Fibroblast of lung (primary cell): ENCODE data around the gene RNF20. TPM values are rescaled to one million over a fixed set of nuclear protein-coding genes. Genes with fewer than 3 reads are reported as not detected.

Experiments used
- DNase-seq, 2 donors: peaks; one replicate each; pipeline versions ENCODE4 v3.0.0 to v3.0.0-alpha.2; 2010; ENCODE audit warnings: low read depth in 2 of 2
- H2AFZ ChIP-seq: 2 replicates; pipeline ENCODE4 v1.5.1; 2012; ENCODE audit warnings: low read length, control low read depth, inconsistent platforms
- H3K27ac ChIP-seq: 2 replicates; pipeline ENCODE4 v1.5.1; 2011; ENCODE audit warnings: low read length, control low read depth; ENCODE audit not compliant: insufficient read depth
- H3K27me3 ChIP-seq: 2 replicates; pipeline ENCODE4 v1.5.1; 2011; ENCODE audit warnings: mild to moderate bottlenecking, low read length; ENCODE audit not compliant: control insufficient read depth, insufficient read depth
- H3K36me3 ChIP-seq: 2 replicates; pipeline ENCODE4 v1.5.1; 2011; ENCODE audit warnings: low read length; ENCODE audit not compliant: control insufficient read depth, insufficient read depth
- H3K4me1 ChIP-seq: 2 replicates; pipeline ENCODE4 v1.5.1; 2011; ENCODE audit warnings: low read length; ENCODE audit not compliant: control insufficient read depth, insufficient read depth; ENCODE audit errors: extremely low read depth
- H3K4me2 ChIP-seq: 2 replicates; pipeline ENCODE4 v1.5.1; 2011; ENCODE audit warnings: low read length, control low read depth; ENCODE audit not compliant: insufficient read depth; ENCODE audit errors: extremely low read depth
- H3K4me3 ChIP-seq, 4 experiments: fragments of 200-600 bp in 1 of 4; sonication (generic) in 1 of 4; replicated peaks in 1 of 4; 2 replicates each; pipeline ENCODE4 v1.5.1; 2011 to 2016; ENCODE audit warnings: low read length in 4 of 4, low read depth in 3 of 4, mild to moderate bottlenecking in 3 of 4, control low read depth in 2 of 4, inconsistent platforms in 1 of 4, mixed read lengths in 1 of 4; ENCODE audit not compliant: insufficient read depth in 1 of 4; ENCODE audit errors: control extremely low read depth in 1 of 4
- H3K79me2 ChIP-seq: 2 replicates; pipeline ENCODE4 v1.5.1; 2012; ENCODE audit warnings: mild to moderate bottlenecking, low read length, inconsistent platforms; ENCODE audit not compliant: control insufficient read depth, insufficient read depth
- H3K9ac ChIP-seq: 2 replicates; pipeline ENCODE4 v1.5.1; 2011; ENCODE audit warnings: mild to moderate bottlenecking, low read length, control low read depth; ENCODE audit not compliant: insufficient read depth
- H3K9me3 ChIP-seq: 2 replicates; pipeline ENCODE4 v1.5.1; 2012; ENCODE audit warnings: low read depth, low read length; ENCODE audit not compliant: control insufficient read depth, insufficient read depth
- H4K20me1 ChIP-seq: 2 replicates; pipeline ENCODE4 v1.5.1; 2011; ENCODE audit warnings: low read length; ENCODE audit not compliant: control insufficient read depth, insufficient read depth; ENCODE audit errors: extremely low read depth
- CTCF ChIP-seq, 2 donors: IDR thresholded peaks in 1 of 2; conservative IDR thresholded peaks in 1 of 2; 1 replicate in 1 of 2; 2 replicates in 1 of 2; pipeline ENCODE4 v1.5.1; 2011 to 2012; ENCODE audit warnings: low read length in 2 of 2, control low read depth in 1 of 2, inconsistent platforms in 1 of 2, low read depth in 1 of 2, mild to moderate bottlenecking in 1 of 2
- EZH2 ChIP-seq: IDR thresholded peaks from 2 replicates; pipeline ENCODE4 v1.5.1; 2012; ENCODE audit warnings: low read length, control low read depth, mild to moderate bottlenecking; ENCODE audit errors: missing control alignments
- polyA plus RNA-seq, 2 donors: library from polyadenylated mRNA; depleted of rRNA in 1 of 2; stranded (reverse) in 1 of 2; unstranded in 1 of 2; fragments of >200 nt; gene quantifications; 2 replicates each; pipeline ENCODE4 v1.2.1, GENCODE V29; 2011 to 2012; ENCODE audit warnings: missing spikeins in 1 of 2
- total RNA-seq: library from RNA; depleted of rRNA; stranded (reverse); fragments of >200 nt; gene quantifications from 2 replicates; pipeline ENCODE4 v1.2.1, GENCODE V29; 2014

Gene RNF20
- total and polyA plus RNA-seq, 2 donors (not counting 1 experiment from before 2014, with no cell fraction given): 23.0 to 29.6 TPM

DNA sequence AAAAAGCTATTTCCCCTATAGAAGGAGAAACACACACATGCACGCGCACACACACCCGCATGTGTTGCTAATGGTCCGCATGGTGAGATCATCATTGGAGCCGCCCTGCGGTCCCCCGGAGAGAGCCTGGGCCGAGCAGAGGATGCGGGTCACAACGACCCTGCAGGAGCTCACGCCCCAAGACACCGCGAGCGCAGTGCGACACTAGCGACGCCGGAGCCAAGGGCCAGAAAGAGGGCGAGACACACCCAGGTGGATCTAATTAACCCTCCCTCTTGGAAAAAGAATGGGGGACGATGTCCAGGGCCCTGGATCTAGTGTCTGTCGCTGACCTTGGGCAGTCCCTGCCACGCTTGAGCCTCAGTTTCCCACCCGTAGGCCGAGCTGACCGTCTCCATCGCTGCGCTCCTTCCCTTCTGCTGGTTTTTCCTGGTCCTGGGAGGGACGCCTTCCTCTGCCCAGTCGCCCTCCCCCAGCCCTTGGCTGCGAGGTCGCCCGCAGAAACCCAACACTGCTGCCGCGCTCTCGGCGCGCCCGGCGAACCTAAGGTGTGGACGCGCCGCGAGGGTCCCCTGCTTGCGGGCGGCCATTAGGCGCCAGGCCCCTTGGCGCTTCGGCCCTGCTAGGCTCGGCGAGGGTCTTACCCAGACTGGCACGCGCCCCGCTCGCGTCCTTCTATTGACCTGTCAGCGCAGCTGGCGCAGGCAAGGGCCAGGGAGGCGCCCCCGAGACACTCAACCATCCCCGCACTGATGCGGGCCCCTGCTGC is 47.5 kb upstream of the RNF20 start:
- H3K4me2 ChIP-seq: peak overlapping the region; percentile 78
- peak overlapping the region; percentile 75 for H2AFZ ChIP-seq
- H3K79me2 ChIP-seq: no peaks in the 10 kb centered on the region
- H3K4me3 ChIP-seq: peak overlapping the region; percentile 6 to 72 (median 58)
- no peak overlapping the region for H3K27ac ChIP-seq
- H3K4me1 ChIP-seq: no peaks in the 10 kb centered on the region
- no peaks in the 10 kb centered on the region for H3K9me3 ChIP-seq
- peaks cover 7% of the 10 kb centered on the region for H3K27me3 ChIP-seq
- no peaks in the 10 kb centered on the region for H3K36me3 ChIP-seq
- no peaks in the 10 kb centered on the region for H4K20me1 ChIP-seq
- H3K9ac ChIP-seq: peak overlapping the region; percentile 35
- peak; percentile 45 to 46 for DNase-seq
- TF ChIP-seq CTCF (conservative IDR thresholded peaks at IDR 0.05 in 1 of 2, IDR thresholded peaks at IDR 0.05 in 1 of 2; ENCODE audit: low read depth in 1 of 2, low read length in 2 of 2): no peak
- no peak for TF ChIP-seq EZH2

- peak overlapping the region; percentile 75 for H2AFZ ChIP-seq
- H3K79me2 ChIP-seq: no peaks in the 10 kb centered on the region
- peak in 1 of 2 donors; percentile 34 for TF ChIP-seq CTCF (conservative IDR thresholded peaks at IDR 0.05 in 1 of 2, IDR thresholded peaks at IDR 0.05 in 1 of 2; ENCODE audit: low read depth in 1 of 2, low read length in 2 of 2)
- TF ChIP-seq EZH2: no peak
- no peaks in the 10 kb centered on the region for H3K4me1 ChIP-seq
- H4K20me1 ChIP-seq: no peaks in the 10 kb centered on the region
- H3K9ac ChIP-seq: peak overlapping the region; percentile 48
- peaks cover 7% of the 10 kb centered on the region for H3K27me3 ChIP-seq
- H3K4me2 ChIP-seq: peak overlapping the region; percentile 78
- peak; percentile 62 to 69 for DNase-seq
- H3K4me3 ChIP-seq: peak overlapping the region; percentile 6 to 72 (median 58)
- no peaks in the 10 kb centered on the region for H3K36me3 ChIP-seq
- H3K9me3 ChIP-seq: no peaks in the 10 kb centered on the region
- H3K27ac ChIP-seq: no peak overlapping the region
Measured at GRCh38 chr9:101486693-101487442, 46.8 kb upstream of the RNF20 start.

GRCh38 chr9:101487443-101487840 is 46.2 kb upstream of the RNF20 start:
- peak overlapping the region; percentile 46 for H3K4me2 ChIP-seq
- no peaks in the 10 kb centered on the region for H3K4me1 ChIP-seq
- no peaks in the 10 kb centered on the region for H4K20me1 ChIP-seq
- H3K27ac ChIP-seq: no peak overlapping the region
- peaks cover 7% of the 10 kb centered on the region for H3K27me3 ChIP-seq
- H2AFZ ChIP-seq: peak overlapping the region; percentile 2
- H3K4me3 ChIP-seq: peak overlapping the region in 2 of 4 experiments; percentile 60 to 72
- H3K79me2 ChIP-seq: no peaks in the 10 kb centered on the region
- no peak for TF ChIP-seq EZH2
- TF ChIP-seq CTCF (conservative IDR thresholded peaks at IDR 0.05 in 1 of 2, IDR thresholded peaks at IDR 0.05 in 1 of 2; ENCODE audit: low read depth in 1 of 2, low read length in 2 of 2): no peak
- DNase-seq: no peak
- H3K9me3 ChIP-seq: no peaks in the 10 kb centered on the region
- no peaks in the 10 kb centered on the region for H3K36me3 ChIP-seq
- no peak overlapping the region for H3K9ac ChIP-seq
